Measurements from ENCODE around the gene FBH1. TPM values are rescaled to one million over a fixed set of nuclear protein-coding genes. Genes with fewer than 3 reads are reported as not detected.

The FBH1 gene
- total RNA-seq, 1 experiment from 2014 or later, result 22.0 TPM

DNA sequence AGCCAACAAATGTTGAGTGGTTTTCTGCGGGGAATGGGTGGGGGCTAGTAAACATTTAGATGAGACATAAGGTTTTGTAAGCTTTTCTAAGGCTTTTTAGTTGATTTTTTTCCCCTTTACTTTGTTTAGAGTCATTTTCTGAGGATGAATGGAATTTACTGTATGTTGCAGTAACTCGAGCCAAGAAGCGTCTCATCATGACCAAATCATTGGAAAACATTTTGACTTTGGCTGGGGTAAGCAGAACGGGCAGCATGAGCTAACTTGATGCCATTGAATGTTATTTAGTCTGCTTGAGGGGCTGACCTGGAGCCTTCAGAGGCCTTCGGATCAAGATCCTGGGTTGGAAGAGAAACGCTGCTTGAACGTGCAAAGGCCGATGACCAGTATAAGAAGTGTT is 37.3 kb downstream of the FBH1 start:
- Histone ChIP-seq H3K27me3 (ENCODE audit: low read length) (no peaks in the 10 kb centered on the region), H3K9ac (ENCODE audit: low read length) (no peak overlapping the region), H3K4me1 (ENCODE audit: insufficient read depth, low read length) (no peaks in the 10 kb centered on the region), H3K79me2 (ENCODE audit: low read length) (no peaks in the 10 kb centered on the region), H4K20me1 (ENCODE audit: low read length) (no peaks in the 10 kb centered on the region), H3K9me3 (ENCODE audit: low read length) (no peaks in the 10 kb centered on the region), H3K4me2 (ENCODE audit: low read length) (no peak overlapping the region), H3K4me3 (ENCODE audit: low read length) (no peak overlapping the region), H2AFZ (ENCODE audit: low read length) (no peak overlapping the region), H3K27ac (ENCODE audit: low read length) (no peak overlapping the region), H3F3A (ENCODE audit: low read length, unreplicated experiment) (no peaks in the 10 kb centered on the region), H3K36me3 (ENCODE audit: low read depth, low read length) (no peaks in the 10 kb centered on the region), H3K9me2 (replicated peaks; ENCODE audit: low read length) (no peaks in the 10 kb centered on the region)
- ATAC-seq, result no peak; the same call in 1 of the 2 replicates
- intact Hi-C loops (cut with micrococcal nuclease), result no loop called here
- TF ChIP-seq EZH2 (IDR thresholded peaks at IDR 0.05; ENCODE audit: low read length, unreplicated experiment) (no peak), EZH2phosphoT487 (IDR thresholded peaks at IDR 0.05; ENCODE audit: borderline replicate concordance, low read length) (no peak)
- TF ChIP-seq, protein P1, sequence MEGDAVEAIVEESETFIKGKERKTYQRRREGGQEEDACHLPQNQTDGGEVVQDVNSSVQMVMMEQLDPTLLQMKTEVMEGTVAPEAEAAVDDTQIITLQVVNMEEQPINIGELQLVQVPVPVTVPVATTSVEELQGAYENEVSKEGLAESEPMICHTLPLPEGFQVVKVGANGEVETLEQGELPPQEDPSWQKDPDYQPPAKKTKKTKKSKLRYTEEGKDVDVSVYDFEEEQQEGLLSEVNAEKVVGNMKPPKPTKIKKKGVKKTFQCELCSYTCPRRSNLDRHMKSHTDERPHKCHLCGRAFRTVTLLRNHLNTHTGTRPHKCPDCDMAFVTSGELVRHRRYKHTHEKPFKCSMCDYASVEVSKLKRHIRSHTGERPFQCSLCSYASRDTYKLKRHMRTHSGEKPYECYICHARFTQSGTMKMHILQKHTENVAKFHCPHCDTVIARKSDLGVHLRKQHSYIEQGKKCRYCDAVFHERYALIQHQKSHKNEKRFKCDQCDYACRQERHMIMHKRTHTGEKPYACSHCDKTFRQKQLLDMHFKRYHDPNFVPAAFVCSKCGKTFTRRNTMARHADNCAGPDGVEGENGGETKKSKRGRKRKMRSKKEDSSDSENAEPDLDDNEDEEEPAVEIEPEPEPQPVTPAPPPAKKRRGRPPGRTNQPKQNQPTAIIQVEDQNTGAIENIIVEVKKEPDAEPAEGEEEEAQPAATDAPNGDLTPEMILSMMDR (conservative IDR thresholded peaks at IDR 0.05; ENCODE audit: low read depth, low read length), result no peak
- peak; percentile 2 for DNase-seq
- ChIA-PET POLR2A (ENCODE audit: unreplicated experiment) (no interaction called here), CTCF (no interaction called here)
- no TSS peak for BruUV-seq (replicated peaks)

DNA sequence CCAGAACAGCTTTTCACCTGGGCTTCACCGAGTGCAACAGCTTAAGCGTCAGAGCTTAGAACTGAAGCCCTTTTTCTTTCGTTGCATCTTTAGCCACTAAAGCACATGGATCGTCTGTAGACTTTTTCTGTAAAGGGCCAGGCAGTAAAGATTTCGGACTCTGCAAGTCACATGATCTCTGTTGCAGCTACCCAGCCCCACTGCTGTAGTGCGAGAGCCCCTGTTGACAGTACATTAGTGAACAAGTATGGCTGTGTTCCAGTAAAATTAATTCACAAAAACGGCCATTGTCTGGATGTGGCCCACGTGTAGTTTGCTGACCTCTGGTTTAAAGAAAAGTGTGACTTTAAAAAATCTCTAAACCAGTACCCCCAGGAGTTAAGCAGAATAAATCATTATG is 39.4 kb downstream of the FBH1 start:
- CTCF ChIA-PET, result no interaction called here

DNA sequence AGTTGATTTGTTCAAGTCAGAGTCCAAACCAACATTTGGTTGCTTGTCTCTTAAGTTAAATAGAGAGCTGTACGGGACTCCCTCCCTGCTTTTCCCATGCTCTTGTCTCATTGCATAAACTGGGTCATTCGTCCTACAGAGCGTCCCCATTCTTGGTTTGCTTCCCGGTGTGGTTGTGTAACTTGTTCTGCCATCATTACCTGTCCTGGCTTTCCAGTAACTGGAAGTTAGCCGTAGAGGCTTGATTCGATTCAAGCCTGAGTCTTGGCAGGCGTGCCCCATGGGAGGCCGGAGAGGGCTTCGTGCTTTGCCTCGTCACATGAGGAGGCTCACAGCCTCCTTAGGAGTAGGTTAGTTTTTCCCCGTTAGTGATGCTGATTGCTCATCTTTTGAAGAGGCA is 40.2 kb downstream of the FBH1 start:
- Histone ChIP-seq H3K27ac (ENCODE audit: low read length) (no peak overlapping the region), H3K9ac (ENCODE audit: low read length) (no peak overlapping the region), H3K9me3 (ENCODE audit: low read length) (no peaks in the 10 kb centered on the region), H3K4me1 (ENCODE audit: insufficient read depth, low read length) (no peaks in the 10 kb centered on the region), H3F3A (ENCODE audit: low read length, unreplicated experiment) (no peaks in the 10 kb centered on the region), H3K4me2 (ENCODE audit: low read length) (no peak overlapping the region), H4K20me1 (ENCODE audit: low read length) (no peaks in the 10 kb centered on the region), H3K4me3 (ENCODE audit: low read length) (no peak overlapping the region), H3K27me3 (ENCODE audit: low read length) (no peaks in the 10 kb centered on the region), H2AFZ (ENCODE audit: low read length) (no peak overlapping the region), H3K36me3 (ENCODE audit: low read depth, low read length) (no peaks in the 10 kb centered on the region), H3K9me2 (replicated peaks; ENCODE audit: low read length) (no peaks in the 10 kb centered on the region), H3K79me2 (ENCODE audit: low read length) (no peaks in the 10 kb centered on the region)
- ATAC-seq (no peak), DNase-seq (no peak)
- ChIA-PET POLR2A (ENCODE audit: unreplicated experiment) (no interaction called here), CTCF (no interaction called here)
- TF ChIP-seq, protein P1 (conservative IDR thresholded peaks at IDR 0.05; ENCODE audit: low read depth, low read length), result no peak
- TF ChIP-seq EZH2 (IDR thresholded peaks at IDR 0.05; ENCODE audit: low read length, unreplicated experiment) (no peak), EZH2phosphoT487 (IDR thresholded peaks at IDR 0.05; ENCODE audit: borderline replicate concordance, low read length) (no peak)
- no TSS peak for BruUV-seq (replicated peaks)
- intact Hi-C loops (cut with micrococcal nuclease), result no loop called here

More for the DNA sequence above, 39.4 kb downstream of the FBH1 start:
- no peaks in the 10 kb centered on the region for H3K4me1 ChIP-seq (ENCODE audit: insufficient read depth, low read length)
- POLR2A ChIA-PET (ENCODE audit: unreplicated experiment), result no interaction called here
- no TSS peak for BruUV-seq (replicated peaks)
- DNase-seq, result no peak
- H3K36me3 ChIP-seq (ENCODE audit: low read depth, low read length), result no peaks in the 10 kb centered on the region
- ATAC-seq, result no peak
- no peak overlapping the region for H3K4me2 ChIP-seq (ENCODE audit: low read length)
- H3K9me2 ChIP-seq (replicated peaks; ENCODE audit: low read length), result no peaks in the 10 kb centered on the region
- no peaks in the 10 kb centered on the region for H4K20me1 ChIP-seq (ENCODE audit: low read length)
- no peaks in the 10 kb centered on the region for H3K79me2 ChIP-seq (ENCODE audit: low read length)
- H3K9me3 ChIP-seq (ENCODE audit: low read length), result no peaks in the 10 kb centered on the region
- H3K9ac ChIP-seq (ENCODE audit: low read length), result no peak overlapping the region
- intact Hi-C loops (cut with micrococcal nuclease), result no loop called here
- no peaks in the 10 kb centered on the region for H3F3A ChIP-seq (ENCODE audit: low read length, unreplicated experiment)
- TF ChIP-seq EZH2 (IDR thresholded peaks at IDR 0.05; ENCODE audit: low read length, unreplicated experiment), result no peak
- TF ChIP-seq, protein P1 (conservative IDR thresholded peaks at IDR 0.05; ENCODE audit: low read depth, low read length), result no peak
- no peak for TF ChIP-seq EZH2phosphoT487 (IDR thresholded peaks at IDR 0.05; ENCODE audit: borderline replicate concordance, low read length)
- no peaks in the 10 kb centered on the region for H3K27me3 ChIP-seq (ENCODE audit: low read length)
- no peak overlapping the region for H3K4me3 ChIP-seq (ENCODE audit: low read length)
- H3K27ac ChIP-seq (ENCODE audit: low read length), result no peak overlapping the region
- H2AFZ ChIP-seq (ENCODE audit: low read length), result no peak overlapping the region
